MM.1S (cell line): Measurements from ENCODE around the gene ANKAR.

ENCODE experiments used
- DNase-seq: peaks from one replicate; pipeline ENCODE4 v3.0.0-alpha.2; 2015
- H2AFZ ChIP-seq: fragments of 300-600 bp; sonication (generic); 2 replicates; pipeline ENCODE4 v1.6.0; 2016; ENCODE audit warnings: antibody characterized with exemption, low read length
- H3F3A ChIP-seq: fragments of 300-600 bp; sonication (generic); 2 replicates; pipeline ENCODE4 v1.6.1; 2016; ENCODE audit warnings: mild to moderate bottlenecking, antibody characterized with exemption, low read length, moderate library complexity, mixed read lengths; ENCODE audit not compliant: insufficient read depth
- H3K27ac ChIP-seq: fragments of 300-600 bp; sonication (generic); 2 replicates; pipeline ENCODE4 v1.5.1; 2016; ENCODE audit warnings: mild to moderate bottlenecking, low read length
- H3K27me3 ChIP-seq: fragments of 300-600 bp; sonication (generic); replicated peaks from 2 replicates; pipeline ENCODE4 v1.6.0; 2016; ENCODE audit warnings: low read length; ENCODE audit not compliant: insufficient read depth
- H3K36me3 ChIP-seq: fragments of 300-600 bp; sonication (generic); replicated peaks from 2 replicates; pipeline ENCODE4 v1.6.1; 2016; ENCODE audit warnings: mild to moderate bottlenecking, low read length, mixed read lengths; ENCODE audit not compliant: insufficient read depth
- H3K4me1 ChIP-seq: fragments of 300-600 bp; sonication (generic); 2 replicates; pipeline ENCODE4 v1.6.1; 2016; ENCODE audit warnings: low read length, mixed read lengths
- H3K4me2 ChIP-seq: fragments of 300-600 bp; sonication (generic); 2 replicates; pipeline ENCODE4 v1.6.0; 2016; ENCODE audit warnings: low read depth, low read length
- H3K4me3 ChIP-seq: fragments of 300-600 bp; sonication (generic); 2 replicates; pipeline ENCODE4 v1.5.1; 2016; ENCODE audit warnings: low read length, mixed read lengths
- H3K79me2 ChIP-seq: fragments of 300-600 bp; sonication (generic); 2 replicates; pipeline ENCODE4 v1.6.1; 2016; ENCODE audit warnings: mixed run types, low read length, mixed read lengths
- H3K9ac ChIP-seq: fragments of 300-600 bp; sonication (generic); 2 replicates; pipeline ENCODE4 v1.6.1; 2016; ENCODE audit warnings: low read length, mixed read lengths
- H3K9me2 ChIP-seq: fragments of 300-600 bp; sonication (generic); replicated peaks from 2 replicates; pipeline ENCODE4 v1.6.1; 2016; ENCODE audit warnings: mild to moderate bottlenecking, low read length, mixed read lengths; ENCODE audit not compliant: insufficient read depth
- H3K9me3 ChIP-seq: fragments of 300-600 bp; sonication (generic); replicated peaks from 2 replicates; pipeline ENCODE4 v1.6.1; 2016; ENCODE audit warnings: mild to moderate bottlenecking, low read length, mixed read lengths; ENCODE audit not compliant: insufficient read depth
- H4K20me1 ChIP-seq: fragments of 300-600 bp; sonication (generic); 2 replicates; pipeline ENCODE4 v1.6.1; 2016; ENCODE audit warnings: mild to moderate bottlenecking, low read length, moderate library complexity, mixed read lengths; ENCODE audit not compliant: insufficient read depth
- EZH2 ChIP-seq: fragments of 300-600 bp; sonication (generic); optimal IDR thresholded peaks from 2 replicates; pipeline ENCODE3; 2017; ENCODE audit warnings: low read depth, mild to moderate bottlenecking, antibody characterized with exemption, low read length, mixed read lengths
- EZH2phosphoT487 ChIP-seq: fragments of 300-600 bp; sonication (generic); IDR thresholded peaks from 2 replicates; pipeline ENCODE4 v1.6.1; 2018; ENCODE audit warnings: antibody characterized with exemption, low read length
- TF ChIP-seq, protein P1 (sequence below): fragments of 300-600 bp; sonication (generic); IDR thresholded peaks from 2 replicates; pipeline ENCODE4 v1.5.1; 2016; ENCODE audit warnings: antibody characterized with exemption, low read length, mixed read lengths

ANKAR gene

DNA sequence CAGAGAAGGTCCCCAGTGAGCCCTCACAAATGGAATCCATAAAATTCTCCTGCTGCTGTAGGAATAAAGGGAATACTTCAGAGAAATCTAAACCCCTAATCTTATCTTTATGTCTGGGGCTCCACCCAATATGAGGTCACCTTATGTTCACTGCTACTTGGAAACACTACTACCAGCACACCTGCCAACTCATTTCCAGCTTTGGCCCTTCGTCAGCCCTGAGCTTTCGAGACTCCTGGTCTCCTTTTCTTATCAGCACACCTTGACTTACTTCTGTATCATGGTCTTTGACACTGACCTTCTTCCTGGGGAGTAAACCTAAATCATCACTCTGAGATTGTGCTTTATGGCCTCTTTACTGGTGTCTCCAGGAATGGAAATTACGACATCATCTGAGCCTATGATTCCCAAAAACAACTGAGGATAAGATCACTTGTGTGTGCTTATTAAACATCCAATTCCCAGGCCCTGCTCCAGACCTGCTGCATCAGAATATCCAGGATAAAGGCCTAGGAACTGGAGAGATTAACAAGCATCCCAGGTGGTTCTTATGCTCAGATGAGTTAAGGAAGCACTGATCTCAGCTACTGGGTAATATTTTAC lies 35.4 kb upstream of the ANKAR start:
- TF ChIP-seq, protein P1, sequence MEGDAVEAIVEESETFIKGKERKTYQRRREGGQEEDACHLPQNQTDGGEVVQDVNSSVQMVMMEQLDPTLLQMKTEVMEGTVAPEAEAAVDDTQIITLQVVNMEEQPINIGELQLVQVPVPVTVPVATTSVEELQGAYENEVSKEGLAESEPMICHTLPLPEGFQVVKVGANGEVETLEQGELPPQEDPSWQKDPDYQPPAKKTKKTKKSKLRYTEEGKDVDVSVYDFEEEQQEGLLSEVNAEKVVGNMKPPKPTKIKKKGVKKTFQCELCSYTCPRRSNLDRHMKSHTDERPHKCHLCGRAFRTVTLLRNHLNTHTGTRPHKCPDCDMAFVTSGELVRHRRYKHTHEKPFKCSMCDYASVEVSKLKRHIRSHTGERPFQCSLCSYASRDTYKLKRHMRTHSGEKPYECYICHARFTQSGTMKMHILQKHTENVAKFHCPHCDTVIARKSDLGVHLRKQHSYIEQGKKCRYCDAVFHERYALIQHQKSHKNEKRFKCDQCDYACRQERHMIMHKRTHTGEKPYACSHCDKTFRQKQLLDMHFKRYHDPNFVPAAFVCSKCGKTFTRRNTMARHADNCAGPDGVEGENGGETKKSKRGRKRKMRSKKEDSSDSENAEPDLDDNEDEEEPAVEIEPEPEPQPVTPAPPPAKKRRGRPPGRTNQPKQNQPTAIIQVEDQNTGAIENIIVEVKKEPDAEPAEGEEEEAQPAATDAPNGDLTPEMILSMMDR: no peak
- TF ChIP-seq EZH2phosphoT487 (no peak), EZH2 (no peak)
- Histone ChIP-seq H2AFZ (no peak overlapping the region), H3K9ac (no peak overlapping the region), H3K4me1 (no peaks in the 10 kb centered on the region), H3K9me3 (no peaks in the 10 kb centered on the region), H3K36me3 (no peaks in the 10 kb centered on the region), H4K20me1 (no peaks in the 10 kb centered on the region), H3K27ac (no peak overlapping the region), H3K4me2 (no peak overlapping the region), H3K79me2 (no peaks in the 10 kb centered on the region), H3F3A (no peaks in the 10 kb centered on the region), H3K27me3 (no peaks in the 10 kb centered on the region), H3K4me3 (no peak overlapping the region), H3K9me2 (no peaks in the 10 kb centered on the region)
- DNase-seq: no peak

DNA sequence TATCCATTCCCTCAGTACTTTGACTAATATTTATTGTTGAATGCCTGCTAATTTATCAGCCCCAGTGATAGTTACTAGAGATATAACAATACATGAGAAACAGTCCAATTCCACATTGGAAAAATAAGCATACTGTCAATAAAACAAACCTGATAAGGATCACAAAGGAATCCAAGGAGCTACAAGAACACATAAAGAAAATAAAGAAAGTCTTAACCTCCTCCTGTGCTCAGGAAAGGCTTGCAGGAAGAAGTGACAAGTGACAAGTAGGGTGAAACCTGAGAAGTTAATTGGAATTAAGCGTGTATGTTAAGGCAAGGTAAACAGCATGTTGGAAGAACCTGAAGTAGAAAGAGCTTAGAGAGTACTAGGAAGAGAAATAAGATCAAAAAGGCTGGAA lies 33.5 kb upstream of the ANKAR start:
- no peak overlapping the region for H2AFZ ChIP-seq
- no peaks in the 10 kb centered on the region for H3K9me2 ChIP-seq
- no peak overlapping the region for H3K4me3 ChIP-seq
- no peaks in the 10 kb centered on the region for H3K27me3 ChIP-seq
- no peak overlapping the region for H3K4me2 ChIP-seq
- H3K4me1 ChIP-seq: no peaks in the 10 kb centered on the region
- no peak for DNase-seq
- no peak overlapping the region for H3K27ac ChIP-seq
- no peaks in the 10 kb centered on the region for H3K9me3 ChIP-seq
- no peaks in the 10 kb centered on the region for H4K20me1 ChIP-seq
- no peak for TF ChIP-seq EZH2phosphoT487
- no peak for TF ChIP-seq EZH2
- TF ChIP-seq, protein P1: no peak
- no peaks in the 10 kb centered on the region for H3F3A ChIP-seq
- H3K9ac ChIP-seq: no peak overlapping the region
- H3K36me3 ChIP-seq: no peaks in the 10 kb centered on the region
- no peaks in the 10 kb centered on the region for H3K79me2 ChIP-seq

DNA sequence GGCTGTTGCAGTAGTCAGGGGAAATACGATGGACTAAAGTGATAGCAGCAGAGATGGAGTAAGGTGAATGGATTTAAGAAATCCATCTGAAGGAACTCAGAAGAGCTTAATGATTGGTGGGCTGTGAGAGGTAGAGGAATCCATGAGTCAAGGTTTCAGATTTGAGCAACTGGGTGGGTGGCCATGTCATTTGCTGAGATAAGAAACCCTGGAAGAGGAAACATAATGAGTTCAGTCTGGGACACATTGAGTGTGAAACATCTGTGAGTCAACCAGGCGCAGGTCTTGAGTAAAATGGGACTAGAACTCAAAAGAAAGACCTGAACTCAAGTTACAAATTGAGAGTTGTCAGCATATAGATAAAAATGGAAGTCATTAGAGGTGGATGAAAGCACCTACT lies 32.9 kb upstream of the ANKAR start:
- no peaks in the 10 kb centered on the region for H3K9me3 ChIP-seq
- no peaks in the 10 kb centered on the region for H3K36me3 ChIP-seq
- H3K27me3 ChIP-seq: no peaks in the 10 kb centered on the region
- H3K79me2 ChIP-seq: no peaks in the 10 kb centered on the region
- no peaks in the 10 kb centered on the region for H3K9me2 ChIP-seq
- DNase-seq: no peak
- H4K20me1 ChIP-seq: no peaks in the 10 kb centered on the region
- TF ChIP-seq, protein P1: no peak
- no peak for TF ChIP-seq EZH2phosphoT487
- TF ChIP-seq EZH2: no peak
- H3K27ac ChIP-seq: no peak overlapping the region
- H2AFZ ChIP-seq: no peak overlapping the region
- H3K4me3 ChIP-seq: no peak overlapping the region
- H3K9ac ChIP-seq: no peak overlapping the region
- H3K4me2 ChIP-seq: no peak overlapping the region
- no peaks in the 10 kb centered on the region for H3K4me1 ChIP-seq
- no peaks in the 10 kb centered on the region for H3F3A ChIP-seq
